ENCODE results near the gene HEXD.

DNA sequence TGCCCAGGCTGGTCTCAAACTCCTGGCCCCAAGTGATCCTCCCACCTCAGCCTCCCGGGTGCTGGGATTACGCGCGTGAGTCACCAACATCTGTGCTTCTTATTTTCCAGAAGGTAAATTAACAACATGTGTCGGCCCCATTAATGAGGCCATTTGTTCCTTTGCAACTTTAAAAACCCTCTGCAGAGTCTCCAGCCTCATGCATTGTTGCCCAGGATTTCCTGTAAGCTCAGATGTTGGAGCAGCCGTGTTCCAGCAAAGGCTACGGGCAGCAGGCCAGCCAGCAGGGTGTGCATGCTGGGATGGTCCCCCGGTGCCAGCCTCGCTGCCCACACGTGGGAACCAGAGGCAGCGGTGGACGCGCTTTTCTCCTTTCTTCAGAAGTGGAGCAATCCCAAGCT, 19.1 kb upstream of the HEXD start:
- TF ChIP-seq CTCF (IDR thresholded peaks at IDR 0.05; ENCODE audit: low read depth, low read length, poor library complexity, severe bottlenecking), result no peak
- no peak for TF ChIP-seq EZH2phosphoT487 (IDR thresholded peaks at IDR 0.05; ENCODE audit: borderline replicate concordance, low read length)
